Fibroblast of pulmonary artery (primary cell): ENCODE results near the gene EXOC6B.
"Not testable (repeated sequence)": the region's sequence is repeated elsewhere in the genome, so short reads cannot be mapped to it uniquely, and the experiment has no call there.

ENCODE experiments used
- DNase-seq: peaks from one replicate; pipeline ENCODE4 v3.0.0-alpha.2; 2010; ENCODE audit warnings: low read depth
- H3K4me3 ChIP-seq: replicated peaks from 2 replicates; pipeline ENCODE4 v1.5.1; 2011; ENCODE audit warnings: low read depth, mild to moderate bottlenecking, control low read depth, low read length, moderate library complexity
- CTCF ChIP-seq: IDR thresholded peaks from 2 replicates; pipeline ENCODE4 v1.5.1; 2011; ENCODE audit warnings: mild to moderate bottlenecking, control low read depth, low read length, inconsistent platforms; ENCODE audit errors: missing control alignments

Gene EXOC6B

GRCh38 chr2:72605836-72606442 is 219.9 kb downstream of the EXOC6B start:
- DNase-seq: peak; percentile 48
- TF ChIP-seq CTCF: peak; percentile 80
- H3K4me3 ChIP-seq: no peak overlapping the region

GRCh38 chr2:72604468-72604867 is 221.4 kb downstream of the EXOC6B start:
- no peak for TF ChIP-seq CTCF
- no peak for DNase-seq
- no peak overlapping the region for H3K4me3 ChIP-seq

GRCh38 chr2:72603481-72603880 is 222.4 kb downstream of the EXOC6B start:
- TF ChIP-seq CTCF: no peak
- DNase-seq: no peak
- no peak overlapping the region for H3K4me3 ChIP-seq

GRCh38 chr2:72602711-72603110 is 223.1 kb downstream of the EXOC6B start:
- DNase-seq: no peak
- no peak for TF ChIP-seq CTCF

GRCh38 chr2:72602095-72602494 is 223.7 kb downstream of the EXOC6B start:
- TF ChIP-seq CTCF: no peak
- no peak overlapping the region for H3K4me3 ChIP-seq
- no peak for DNase-seq

More at GRCh38 chr2:72602711-72603110, 223.1 kb downstream of the EXOC6B start:
- H3K4me3 ChIP-seq: no peak overlapping the region

- DNase-seq, H3K4me3 ChIP-seq: not testable (repeated sequence)
Observed at GRCh38 chr2:72583836-72584235, 242.0 kb downstream of the EXOC6B start.

GRCh38 chr2:72583376-72583775 is 242.5 kb downstream of the EXOC6B start:
- TF ChIP-seq CTCF: no peak
- peak; percentile 79 for DNase-seq
- no peak overlapping the region for H3K4me3 ChIP-seq
